AG09319 (cell line): Measurements from ENCODE around the gene MCM9.

Experiments used
- DNase-seq: peaks from one replicate; pipeline ENCODE4 v3.0.0-alpha.2; 2010; ENCODE audit warnings: low read depth; ENCODE audit errors: extremely low read depth
- TF ChIP-seq, protein P1 (sequence below): IDR thresholded peaks from 2 replicates; pipeline ENCODE4 v1.5.1; 2011; ENCODE audit warnings: low read depth, mild to moderate bottlenecking, inconsistent platforms, low read length, moderate library complexity

Gene MCM9

DNA sequence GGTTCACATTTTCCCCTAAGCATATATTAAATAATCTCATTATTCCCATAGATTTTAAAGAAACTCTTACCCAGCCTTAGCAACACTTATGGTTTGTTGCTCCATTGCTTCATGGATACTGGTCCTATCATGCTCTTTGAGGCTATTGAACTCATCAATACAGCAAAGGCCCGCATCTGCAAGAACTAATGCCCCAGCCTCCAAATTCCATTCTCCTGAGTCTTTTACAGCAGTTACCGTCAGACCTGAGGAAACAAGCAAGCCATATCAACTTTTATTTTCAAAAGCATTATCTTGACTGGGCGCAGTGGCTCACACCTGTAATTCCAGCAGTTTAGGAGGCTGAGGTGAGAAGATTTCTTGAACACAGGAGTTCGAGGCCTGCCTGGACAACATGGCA, 78.7 kb downstream of the MCM9 start:
- TF ChIP-seq, protein P1, sequence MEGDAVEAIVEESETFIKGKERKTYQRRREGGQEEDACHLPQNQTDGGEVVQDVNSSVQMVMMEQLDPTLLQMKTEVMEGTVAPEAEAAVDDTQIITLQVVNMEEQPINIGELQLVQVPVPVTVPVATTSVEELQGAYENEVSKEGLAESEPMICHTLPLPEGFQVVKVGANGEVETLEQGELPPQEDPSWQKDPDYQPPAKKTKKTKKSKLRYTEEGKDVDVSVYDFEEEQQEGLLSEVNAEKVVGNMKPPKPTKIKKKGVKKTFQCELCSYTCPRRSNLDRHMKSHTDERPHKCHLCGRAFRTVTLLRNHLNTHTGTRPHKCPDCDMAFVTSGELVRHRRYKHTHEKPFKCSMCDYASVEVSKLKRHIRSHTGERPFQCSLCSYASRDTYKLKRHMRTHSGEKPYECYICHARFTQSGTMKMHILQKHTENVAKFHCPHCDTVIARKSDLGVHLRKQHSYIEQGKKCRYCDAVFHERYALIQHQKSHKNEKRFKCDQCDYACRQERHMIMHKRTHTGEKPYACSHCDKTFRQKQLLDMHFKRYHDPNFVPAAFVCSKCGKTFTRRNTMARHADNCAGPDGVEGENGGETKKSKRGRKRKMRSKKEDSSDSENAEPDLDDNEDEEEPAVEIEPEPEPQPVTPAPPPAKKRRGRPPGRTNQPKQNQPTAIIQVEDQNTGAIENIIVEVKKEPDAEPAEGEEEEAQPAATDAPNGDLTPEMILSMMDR, result no peak
- DNase-seq, result no peak

DNA sequence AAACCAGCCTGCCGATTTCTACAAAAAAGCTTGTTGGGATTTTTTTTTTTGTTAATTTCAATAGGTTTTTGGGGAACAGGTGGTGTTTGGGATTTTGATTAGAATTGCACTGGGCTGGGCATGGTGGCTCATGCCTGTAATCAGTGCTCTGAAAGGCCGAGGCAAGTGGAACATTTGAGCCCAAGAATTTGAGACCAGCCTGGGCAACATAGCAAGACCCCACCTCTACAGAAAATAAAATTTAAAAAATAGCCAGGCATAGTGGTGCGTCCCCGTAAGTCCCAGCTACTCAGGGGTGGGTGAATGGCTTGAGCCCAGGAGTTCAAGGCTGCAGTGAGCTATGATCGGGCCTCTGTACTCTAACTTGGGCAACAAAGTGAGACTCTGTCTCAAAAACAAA, 81.6 kb downstream of the MCM9 start:
- DNase-seq, result no peak
- TF ChIP-seq, protein P1, result no peak

DNA sequence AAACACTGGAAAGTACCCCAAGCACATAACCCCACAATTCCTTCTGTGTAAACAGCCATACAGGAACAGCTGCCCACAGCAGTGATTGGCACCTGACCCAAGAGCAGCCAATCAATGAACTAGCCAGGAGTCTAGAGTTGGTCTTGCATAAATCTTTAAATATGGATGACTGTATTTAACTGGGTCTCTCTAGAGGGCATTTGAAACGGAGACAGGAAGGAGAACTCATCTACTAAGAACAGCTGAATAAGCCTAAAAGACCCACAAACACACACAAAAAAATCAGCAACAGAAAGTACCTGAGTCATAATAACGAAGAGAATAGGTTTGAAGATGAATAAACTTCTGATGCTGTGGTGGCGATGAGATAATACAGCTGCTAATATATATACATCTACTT, 90.0 kb downstream of the MCM9 start:
- TF ChIP-seq, protein P1, result no peak
- DNase-seq, result no peak

DNA sequence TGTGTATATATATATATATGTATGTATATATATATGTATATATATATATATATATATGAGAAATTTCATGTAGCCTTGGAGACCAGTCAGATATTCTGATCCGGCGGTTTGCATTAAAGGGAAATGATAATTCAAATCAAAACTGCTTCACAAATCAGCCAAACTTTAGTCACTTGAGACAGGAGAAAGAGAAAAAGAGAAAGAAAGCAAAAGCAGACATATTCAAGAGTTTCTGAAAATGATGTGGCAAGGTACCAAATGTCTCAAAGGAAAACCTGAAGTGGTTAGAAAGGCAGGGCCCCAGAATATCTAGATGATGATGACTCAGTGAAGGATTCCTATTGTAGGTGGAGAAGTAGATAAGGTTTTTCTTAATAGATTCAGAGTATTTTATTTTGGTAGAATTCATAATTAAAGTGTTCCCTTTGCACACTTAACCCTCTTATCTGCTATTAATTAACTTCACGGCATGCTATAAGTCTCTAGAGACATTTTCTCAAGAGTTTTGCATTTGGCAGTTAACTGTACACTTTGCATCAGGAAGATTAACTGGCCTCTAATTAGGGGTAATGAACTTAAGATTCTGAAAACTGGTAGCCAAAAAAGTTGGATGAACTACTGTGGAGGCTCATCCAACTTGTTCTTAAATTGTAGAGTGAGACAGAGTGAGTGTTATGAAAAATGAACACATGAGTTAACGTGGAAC, 91.1 kb downstream of the MCM9 start:
- TF ChIP-seq, protein P1, result no peak
- no peak for DNase-seq

DNA sequence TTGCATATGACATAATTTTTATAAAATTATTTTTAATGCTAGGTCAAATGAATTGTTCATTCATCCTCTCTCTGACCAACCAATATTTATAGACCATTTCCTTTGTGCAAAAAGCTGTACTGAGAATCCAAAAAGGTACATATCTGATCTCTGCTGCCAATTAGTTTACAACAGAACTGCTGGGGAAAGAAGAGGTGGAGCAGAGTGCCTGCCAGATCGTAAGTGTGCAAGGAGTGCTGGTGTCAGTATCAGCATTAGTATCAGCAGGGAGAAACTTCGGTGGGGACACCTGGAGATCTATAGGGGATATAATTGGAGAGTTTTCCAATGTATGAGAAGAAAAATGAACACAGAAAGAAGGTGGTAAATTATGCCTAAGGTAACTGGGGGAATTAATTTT, 104.3 kb downstream of the MCM9 start:
- TF ChIP-seq, protein P1, result no peak
- no peak for DNase-seq

DNA sequence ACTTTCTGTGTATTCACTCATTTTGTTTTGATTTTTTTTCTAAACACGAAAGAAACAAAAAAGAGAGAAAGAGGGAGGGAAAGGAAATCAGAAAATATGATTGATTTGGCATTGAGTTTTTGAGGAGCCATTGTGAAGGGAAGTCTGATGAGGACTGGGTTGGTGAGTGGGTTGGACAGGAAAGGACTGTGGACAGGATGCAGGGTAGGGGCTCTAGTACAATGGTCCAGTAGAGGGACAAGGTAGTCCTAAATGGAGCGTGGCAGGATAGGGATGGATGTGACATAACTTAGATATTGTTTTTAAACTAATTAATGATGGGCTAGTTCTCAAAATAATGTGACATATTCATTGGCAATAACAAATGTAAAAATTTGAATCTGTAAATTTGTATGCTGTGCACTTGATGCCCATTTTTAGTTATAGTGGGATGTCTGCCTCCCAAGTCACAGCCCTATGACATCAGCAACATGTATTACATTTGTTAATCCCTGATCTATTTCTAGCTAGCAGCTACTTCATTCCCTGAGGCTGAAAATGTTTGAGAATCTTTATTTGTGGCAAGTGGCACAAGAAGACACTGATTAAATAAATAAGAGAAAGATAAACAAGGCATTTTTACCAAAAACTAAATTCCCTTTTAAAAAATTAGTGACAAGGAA, 105.0 kb downstream of the MCM9 start:
- no peak for DNase-seq
- TF ChIP-seq, protein P1, result no peak

DNA sequence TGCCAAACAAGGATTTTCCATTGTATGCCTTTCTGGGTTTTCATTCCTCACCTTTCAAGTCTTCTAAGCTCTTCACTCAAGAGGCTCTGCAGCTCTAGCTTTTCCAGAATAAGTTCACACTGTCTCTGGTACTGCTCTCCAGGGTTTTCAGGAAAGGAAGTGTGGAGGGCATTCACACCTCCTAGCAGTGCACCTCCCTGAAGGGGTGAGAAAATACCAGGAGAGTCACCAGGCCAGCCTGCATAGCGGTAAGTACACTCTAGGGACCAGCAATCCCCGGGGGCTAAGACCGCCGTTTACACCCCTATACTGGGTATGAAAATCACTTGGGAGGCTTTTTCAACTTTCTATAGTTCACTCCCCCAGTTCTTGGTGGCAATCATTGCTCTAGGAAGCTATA, 108.9 kb downstream of the MCM9 start:
- TF ChIP-seq, protein P1, result no peak
- DNase-seq, result no peak
